GM19025 (cell line): ENCODE data around the gene ATP10B.
"Not testable (repeated sequence)": the region's sequence is repeated elsewhere in the genome, so short reads cannot be mapped to it uniquely, and the experiment has no call there.

ENCODE experiments used
- ATAC-seq: cut with Tn5 transposase; IDR thresholded peaks from one replicate; pipeline ENCODE4 v1.9.1; 2021; ENCODE audit warnings: mild to moderate bottlenecking, low read depth, moderate library complexity; ENCODE audit not compliant: unreplicated experiment

The ATP10B gene

DNA sequence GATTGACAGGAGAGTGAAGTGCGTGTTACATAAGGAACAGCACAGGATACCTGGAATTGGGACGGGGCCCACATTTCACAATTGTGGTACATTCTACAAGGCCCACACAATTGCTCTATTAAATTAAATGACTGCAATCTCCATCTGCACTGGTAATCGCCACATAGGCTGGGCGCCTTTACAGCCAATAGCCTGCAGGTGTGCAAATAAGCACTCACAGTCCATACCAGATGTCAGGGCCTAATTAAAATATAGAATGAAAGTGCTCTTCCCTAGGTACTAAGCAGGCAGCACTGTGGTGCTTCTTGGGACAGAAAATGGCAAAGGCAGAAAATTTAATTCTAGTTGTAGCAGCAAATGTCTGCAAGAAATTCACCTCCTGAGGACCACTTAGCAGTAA is 82.7 kb downstream of the ATP10B start:
- no peak for ATAC-seq

DNA sequence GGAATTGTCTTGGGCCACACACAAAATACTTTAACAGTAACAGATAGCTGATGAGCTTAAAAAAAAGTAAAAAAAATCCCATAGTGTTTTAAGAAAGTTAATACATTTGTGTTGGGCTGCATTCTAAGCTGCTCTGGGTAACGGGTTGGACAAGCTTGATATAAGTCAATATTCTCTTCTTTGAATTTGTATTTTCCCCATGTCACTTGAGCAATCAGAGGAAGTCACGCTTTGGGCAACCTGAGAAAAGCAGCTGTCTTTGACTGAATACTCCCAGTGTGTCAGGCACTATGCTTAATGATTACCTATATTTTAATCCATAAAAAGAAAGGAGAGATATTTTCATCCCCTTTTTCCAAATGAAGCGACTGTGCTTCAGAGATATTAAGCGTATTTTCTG is 84.9 kb downstream of the ATP10B start:
- no peak for ATAC-seq

DNA sequence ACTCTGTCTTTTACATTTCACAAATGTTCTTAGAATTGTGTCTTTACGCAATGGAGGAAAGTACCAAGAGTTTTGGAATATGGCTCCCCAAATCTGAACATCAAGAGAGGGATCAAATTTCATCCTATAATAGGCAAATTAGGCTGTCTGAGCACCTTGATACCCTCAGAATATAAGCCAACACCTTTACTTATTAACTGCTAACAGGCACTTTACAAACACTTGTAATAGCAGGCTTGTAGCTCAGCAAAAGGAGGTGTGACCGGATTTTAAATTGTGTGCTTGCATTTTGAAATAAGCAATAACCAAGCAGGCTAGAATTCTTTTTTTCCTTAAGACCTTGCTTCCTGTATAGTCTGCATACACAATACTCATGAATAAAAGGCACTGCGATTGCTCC is 92.0 kb downstream of the ATP10B start:
- no peak for ATAC-seq

DNA sequence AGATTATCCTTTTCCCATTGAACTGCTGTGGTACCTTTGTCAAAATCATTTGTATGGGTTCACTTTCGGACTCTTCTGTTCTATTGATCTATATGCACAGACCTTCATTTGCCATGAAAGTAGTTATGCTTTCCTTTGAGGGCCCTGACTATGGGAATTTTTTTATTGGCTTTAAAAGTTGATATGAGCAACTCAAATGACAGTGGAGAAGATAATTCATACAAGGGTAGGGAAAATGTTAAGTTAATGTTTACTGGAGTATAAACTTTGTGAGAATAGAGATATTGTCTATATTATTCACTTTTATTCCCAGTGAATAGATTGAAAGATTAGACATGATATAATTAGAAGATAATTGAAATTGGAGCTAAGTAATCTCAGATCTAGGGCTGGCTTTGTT is 94.8 kb downstream of the ATP10B start:
- ATAC-seq, result no peak

DNA sequence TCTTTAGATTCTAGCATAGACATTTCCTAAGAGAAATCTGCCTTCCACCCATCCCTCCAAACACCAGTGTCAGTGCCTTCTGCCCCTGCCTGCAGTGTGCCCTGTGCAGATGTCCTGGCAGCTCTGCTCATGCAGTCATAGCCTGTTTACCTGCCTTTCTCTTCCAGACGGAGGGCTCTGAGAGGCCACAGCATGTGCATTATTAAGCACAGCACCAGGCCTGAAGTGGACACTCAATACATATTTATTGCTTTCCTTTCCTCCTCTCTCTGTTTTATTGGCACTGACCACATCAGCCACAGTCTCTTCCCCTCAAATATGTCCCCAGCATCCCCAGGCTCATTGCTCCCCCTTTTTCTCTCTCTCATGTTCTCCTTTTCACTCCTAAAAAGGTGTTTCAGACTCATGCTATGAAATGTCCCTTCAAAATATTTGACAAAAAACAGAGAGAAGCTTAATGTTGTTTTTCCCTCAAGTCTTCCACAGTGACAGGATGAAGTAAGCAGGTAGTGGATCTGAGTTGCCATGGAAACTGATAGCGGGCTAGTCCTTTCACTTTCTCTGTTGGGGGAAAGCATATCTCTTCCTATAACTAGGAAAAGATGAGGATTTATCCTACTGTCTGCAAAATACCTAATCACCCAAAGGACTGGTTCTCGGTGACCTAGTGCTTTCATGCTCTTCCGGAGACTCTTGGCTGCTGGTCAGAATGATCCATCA is 100.9 kb downstream of the ATP10B start:
- no peak for ATAC-seq

DNA sequence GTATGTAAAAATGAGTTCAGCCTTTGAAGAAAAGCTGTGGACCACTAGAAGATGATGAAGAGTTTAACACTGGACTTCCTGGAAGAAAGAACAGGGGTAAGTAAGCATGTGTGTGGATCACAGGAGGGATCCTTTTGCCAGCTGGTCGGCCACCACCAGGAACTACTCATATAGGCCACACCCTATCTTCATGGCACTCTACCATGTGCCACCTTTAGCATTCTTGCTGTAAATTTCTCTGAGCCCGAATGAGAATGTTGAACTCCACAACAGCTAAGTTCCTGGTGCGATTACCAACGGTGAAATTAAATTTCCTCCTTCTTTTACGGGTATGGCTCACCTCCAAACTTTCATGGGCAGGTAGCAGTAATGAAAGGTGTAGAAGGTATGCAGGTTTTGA is 102.3 kb downstream of the ATP10B start:
- no peak for ATAC-seq

DNA sequence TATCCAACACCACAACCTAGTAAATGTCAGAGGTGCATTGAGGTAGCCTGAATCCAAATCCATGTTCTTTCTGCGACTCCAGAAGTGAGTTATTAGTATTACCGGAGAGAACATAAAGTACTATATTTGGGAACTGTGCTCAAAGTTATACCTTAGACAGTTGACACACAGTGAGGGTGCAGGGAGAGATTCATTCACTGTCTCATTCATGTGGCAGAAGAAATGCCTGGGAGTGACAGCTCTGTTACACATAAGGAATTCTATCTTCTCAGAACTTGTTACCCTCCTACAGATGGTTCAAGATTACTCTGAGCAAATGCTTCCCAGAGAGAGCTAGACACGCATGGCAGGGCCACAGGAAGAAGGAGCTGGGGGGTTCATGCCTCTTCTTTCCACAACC is 103.0 kb downstream of the ATP10B start:
- no peak for ATAC-seq

DNA sequence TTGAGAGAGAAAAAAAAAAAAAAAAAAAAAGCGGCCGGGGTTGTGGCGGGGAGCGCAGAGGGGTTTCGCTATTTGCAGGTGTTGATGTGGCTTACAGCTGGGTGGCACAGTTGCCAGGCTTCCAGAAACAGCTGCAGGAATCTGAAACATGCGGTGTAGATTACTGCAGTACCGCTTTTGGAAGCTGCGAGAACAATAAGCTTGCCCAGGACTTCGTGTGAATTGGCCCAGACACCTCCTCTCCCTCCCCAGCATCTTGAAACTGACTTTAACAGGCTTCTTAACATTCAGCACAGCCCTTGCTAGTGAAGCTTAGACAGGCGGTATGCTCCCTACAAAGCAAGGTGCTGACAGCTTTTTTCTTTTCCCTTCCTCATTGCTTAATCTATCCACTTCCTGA is 104.0 kb downstream of the ATP10B start:
- no peak for ATAC-seq

DNA sequence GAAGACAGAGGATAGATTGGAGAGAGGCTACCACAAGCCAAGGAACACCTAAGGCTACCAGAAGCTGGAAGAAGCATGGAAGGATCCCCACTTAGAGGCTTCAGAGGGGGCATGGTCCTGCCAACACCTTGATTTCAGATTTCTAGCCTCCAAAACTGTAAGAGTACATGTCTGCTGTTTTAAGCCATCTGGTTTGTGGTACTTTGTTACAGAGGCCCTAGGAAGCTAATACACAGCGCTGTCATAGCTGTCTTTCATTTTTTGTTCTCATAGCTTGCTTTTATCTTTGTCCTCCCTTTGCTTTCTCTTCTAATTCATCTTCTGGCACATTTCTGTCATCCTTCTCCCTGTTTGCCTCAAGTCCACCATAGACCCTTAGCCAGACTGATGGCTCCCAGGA is 104.5 kb downstream of the ATP10B start:
- ATAC-seq, result no peak

DNA sequence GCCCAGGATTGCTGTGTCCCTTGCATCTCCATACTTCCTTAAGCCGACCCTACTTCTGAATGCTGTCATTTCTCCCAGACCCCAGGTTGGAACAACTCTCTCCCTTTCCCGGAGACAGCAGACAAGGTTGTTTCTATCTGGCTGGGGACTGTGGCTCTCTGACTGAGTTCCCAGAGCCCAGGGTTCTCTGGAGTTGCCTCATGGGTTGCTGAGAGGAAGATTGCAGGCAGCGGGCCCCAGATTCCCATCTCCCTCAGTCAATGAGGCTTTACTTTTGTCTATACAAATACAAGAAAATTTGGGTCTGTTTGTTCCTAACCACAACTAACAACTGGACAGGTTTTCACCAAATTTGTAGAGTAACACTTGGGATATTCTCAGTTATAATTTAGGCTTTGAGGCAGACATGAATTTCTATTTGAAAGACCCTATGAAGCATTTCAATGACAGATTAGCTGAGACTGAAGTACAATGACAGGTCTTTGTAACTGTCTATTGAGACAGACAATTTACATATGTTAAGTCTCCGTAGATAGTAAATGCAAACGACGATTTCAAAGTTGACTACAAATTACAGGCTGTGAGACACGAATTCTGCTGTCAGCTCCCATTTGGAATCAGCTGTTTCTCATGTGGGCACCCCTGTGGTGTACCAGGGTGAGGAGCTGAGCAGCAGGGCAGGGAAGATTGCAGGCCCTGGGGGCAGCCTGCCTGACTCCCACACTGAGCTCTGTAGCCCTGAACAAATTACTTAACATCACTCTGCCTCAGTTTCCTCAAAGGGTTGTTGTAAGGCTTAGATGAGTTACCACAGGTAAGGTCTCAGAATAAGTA is 107.5 kb downstream of the ATP10B start:
- no peak for ATAC-seq

DNA sequence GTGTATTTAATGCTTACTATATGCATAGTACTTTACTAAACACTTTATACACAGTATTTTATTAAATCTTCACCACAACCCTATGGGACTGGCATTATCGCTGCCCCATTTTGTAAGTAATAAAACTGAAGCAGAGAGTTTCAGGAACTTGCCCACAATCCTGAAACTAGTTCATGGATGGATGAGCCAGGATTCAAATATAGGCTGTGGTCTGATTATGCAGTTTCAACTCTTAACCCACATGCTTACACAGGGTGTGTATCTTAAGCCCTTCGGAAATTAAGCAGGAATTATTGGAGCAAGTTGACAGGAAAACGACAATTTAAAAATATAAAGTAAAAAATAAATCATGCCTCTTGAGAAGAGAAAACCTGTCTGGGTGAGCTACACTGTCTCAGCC is 109.0 kb downstream of the ATP10B start:
- no peak for ATAC-seq

DNA sequence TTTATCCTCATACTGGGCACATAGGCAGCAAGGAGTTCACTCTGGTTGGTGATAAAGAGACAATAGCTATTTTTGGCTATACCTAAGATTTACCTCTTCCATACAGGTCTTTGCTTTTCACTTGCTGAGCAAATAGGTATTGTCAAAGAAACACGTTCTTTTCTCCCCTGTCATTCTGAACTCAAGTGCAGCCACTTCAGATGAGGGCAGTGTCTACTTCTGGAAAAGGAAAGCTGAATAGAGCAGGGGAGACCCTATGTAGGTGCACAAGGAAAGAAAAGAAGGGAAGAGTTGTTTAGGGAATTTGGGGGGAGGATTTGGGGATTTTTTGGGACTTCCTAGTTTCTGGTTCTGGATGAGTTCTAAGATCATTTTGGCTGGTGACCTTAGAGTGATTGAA is 109.6 kb downstream of the ATP10B start:
- no peak for ATAC-seq

DNA sequence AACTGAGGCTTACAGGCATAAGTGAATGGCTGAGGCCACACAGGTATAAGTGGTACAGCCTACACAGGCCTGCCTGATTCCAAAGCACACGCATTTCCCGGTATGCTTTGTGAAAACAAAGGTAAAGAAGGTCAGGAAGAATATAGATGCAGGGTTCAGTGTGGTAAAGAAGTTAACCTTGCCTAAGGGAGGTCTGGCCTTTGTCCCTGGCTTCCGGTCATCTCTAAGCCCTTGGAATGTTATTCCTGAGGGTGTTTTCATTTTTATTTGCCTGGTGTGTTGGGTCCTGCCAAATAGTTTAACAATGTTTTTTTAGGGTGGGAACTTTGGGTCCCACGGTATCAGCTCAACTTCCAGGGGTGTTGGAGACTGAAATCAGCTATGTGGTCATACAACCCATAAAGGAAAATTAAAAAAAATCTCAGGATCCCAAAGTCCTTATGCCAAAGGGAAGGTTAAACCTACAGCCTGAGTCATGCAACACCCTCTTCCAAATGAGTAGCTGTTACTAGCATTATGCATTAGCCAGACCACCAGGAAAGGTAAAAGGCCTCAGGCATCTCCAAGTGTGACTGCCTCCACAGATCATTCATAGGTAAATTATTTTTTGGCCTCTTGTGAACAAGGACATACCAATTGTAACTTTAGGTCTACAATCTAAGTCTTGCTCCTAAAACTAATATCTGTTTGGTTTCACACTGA is 124.6 kb downstream of the ATP10B start:
- no peak for ATAC-seq

DNA sequence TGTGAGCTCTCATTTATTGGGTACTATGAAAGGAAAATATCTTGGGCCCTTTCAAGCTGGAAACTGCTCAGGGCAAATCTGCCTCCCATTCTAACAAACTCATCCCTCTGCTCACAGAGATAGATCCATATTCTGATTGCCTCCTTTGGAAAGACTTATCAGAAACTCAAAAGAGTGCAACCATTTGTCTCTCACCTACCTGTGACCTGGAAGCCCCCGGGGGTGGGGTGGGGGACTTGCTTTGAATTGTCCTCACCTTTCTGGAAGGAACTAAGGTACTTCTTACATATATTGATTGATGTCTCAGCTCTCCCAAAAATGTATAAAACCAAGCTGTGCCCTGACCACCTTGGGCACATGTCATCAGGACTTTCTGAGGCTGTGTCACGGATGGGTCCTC is 125.3 kb downstream of the ATP10B start:
- ATAC-seq, result no peak

DNA sequence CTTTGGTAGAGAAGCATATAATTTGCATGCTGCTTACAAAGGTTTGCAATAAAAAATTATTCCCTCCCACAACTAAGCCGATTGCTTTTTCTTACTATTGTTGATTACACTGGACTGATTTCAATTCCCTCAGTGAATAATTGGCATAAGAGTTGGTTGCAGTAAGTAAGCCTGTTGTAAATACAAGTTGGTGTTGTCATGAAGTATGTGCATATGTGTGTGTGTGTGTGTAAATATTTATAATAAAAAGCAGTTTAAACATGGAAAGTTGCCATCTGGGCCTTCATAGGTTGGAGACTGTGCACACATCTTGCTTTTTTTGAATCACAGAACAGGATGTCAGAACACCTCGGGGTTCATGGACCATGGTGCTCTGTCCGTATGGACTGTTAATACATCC is 131.2 kb downstream of the ATP10B start:
- no peak for ATAC-seq

DNA sequence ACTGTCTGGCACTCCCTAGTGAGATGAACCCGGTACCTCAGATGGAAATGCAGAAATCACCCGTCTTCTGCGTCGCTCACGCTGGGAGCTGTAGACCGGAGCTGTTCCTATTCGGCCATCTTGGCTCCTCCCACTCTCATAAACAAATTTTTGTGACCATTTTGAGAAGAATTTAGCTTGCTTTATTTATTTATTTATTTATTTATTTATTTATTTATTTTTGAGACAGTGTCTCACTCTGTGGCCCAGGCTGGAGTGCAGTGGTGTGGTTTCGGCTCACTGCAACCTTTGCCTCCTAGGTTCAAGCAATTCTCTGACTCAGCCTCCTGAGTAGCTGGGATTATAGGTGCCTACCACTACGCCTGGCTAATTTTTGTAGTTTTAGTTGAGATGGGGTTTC is 136.5 kb downstream of the ATP10B start:
- not testable (repeated sequence) for ATAC-seq

DNA sequence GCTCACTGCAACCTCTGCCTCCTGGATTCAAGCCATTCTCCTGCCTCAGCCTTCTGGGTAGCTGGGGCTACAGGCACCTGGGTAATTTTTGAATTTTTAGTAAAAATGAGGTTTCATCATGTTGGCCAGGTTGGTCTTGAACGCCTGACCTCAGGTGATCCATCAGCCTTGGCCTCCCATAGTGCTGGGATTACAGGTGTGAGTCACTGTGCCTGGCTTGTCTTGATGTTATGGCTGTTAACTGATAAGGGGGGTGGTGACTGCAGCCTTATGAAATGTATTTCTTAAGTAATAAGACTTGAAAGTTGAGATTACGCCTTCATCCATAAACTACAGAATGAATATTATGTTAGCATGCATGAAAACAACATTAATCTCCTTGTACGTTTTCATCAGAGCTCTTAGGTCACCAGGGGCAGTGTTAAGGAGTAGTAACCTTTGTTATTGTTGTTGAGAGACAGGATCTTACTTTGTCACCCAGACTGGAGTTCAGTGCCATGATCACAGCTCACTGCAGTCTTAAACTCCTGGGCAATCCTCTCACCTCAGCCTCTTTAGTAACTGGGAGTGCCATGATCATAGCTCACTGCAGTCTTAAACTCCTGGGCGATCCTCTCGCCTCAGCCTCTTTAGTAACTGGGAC is 148.3 kb downstream of the ATP10B start:
- ATAC-seq, result no peak

DNA sequence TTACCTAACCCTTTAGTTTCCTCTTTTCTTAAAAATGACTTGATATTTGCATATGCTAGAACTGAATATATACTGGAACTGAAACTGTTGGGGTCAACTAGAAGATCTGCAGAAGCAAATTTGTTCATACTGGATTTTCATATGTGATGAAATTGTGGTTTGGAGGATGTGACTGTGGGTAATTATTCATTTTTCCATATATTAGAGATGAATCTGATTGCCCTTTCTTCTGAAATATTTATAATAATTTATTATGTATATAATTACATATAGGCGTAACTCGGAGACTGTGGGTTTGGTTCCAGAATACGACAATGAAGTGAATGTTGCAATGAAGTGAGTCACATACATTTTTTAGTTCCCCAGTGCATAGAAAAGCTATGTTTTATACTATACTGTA is 149.1 kb downstream of the ATP10B start:
- peak; percentile 70 for ATAC-seq

DNA sequence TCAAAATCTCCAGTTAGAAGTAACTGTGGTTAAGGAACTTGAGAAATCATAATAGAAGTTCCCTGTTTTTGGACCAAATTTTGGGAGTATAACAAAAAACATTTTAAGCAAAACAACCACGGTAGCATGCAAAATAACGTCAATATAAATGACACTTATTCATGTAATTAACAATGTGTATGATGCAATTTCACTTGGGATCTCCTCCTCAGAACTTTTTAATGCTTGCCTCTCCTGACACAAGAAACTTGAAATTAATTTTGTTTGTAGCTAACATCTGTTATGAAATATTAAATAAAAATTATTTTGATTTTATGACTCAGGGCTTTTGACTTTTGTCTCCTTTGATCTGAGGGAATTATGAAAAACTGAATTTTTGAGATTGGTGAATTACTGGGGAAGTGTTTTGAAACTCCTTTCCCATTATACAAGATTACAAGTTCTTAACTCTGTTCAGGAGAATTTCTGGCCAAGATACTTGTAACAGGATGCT is 149.7 kb downstream of the ATP10B start:
- ATAC-seq, result no peak

DNA sequence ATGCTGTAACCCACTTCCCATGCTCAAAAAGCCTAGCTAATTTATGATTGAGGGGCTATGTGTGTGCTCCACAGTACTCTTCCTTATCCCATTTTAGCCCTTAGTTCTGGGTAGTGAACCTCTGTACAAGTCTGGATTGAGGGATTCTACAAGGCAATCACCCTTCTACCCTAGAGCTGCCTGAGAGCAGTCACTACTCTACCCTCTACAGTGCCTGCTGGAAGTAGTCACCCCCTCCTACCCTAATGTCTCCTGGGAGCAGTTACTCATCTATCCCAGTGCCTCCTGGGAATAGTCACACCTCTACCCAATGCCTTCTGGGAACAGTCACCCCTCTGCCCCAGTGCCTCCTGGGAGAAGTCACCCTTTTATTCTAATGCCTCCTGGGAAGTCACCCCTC is 150.6 kb downstream of the ATP10B start:
- ATAC-seq, result no peak

DNA sequence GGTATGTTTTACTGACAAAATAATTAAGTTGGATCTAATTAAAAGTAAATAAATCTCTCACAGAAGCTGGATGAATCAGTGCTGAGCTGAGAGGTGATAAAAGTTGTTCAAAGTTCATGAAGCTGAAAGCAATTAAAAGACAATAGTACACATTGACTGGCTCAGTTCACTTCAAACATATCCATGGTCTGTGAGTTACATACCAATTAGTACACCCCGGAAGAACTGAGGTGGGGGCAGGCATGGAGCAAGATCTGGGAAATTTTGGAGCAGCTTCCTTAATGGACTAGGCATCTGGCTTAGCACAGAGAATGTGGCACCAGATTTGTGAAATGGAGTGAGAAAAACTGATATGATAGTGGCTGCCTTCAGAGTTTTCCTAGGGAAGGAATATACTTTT is 152.7 kb downstream of the ATP10B start:
- ATAC-seq, result no peak
